HG03354 (cell line): ENCODE measurements around the gene PRTN3.
A peak's percentile ranks its signal among the peaks of the same experiment; 100 is the strongest.

Source experiments
- ATAC-seq: cut with Tn5 transposase; IDR thresholded peaks from one replicate; pipeline ENCODE4 v1.9.1; 2021; ENCODE audit warnings: mild to moderate bottlenecking; ENCODE audit not compliant: unreplicated experiment, poor library complexity, severe bottlenecking

PRTN3 gene

DNA sequence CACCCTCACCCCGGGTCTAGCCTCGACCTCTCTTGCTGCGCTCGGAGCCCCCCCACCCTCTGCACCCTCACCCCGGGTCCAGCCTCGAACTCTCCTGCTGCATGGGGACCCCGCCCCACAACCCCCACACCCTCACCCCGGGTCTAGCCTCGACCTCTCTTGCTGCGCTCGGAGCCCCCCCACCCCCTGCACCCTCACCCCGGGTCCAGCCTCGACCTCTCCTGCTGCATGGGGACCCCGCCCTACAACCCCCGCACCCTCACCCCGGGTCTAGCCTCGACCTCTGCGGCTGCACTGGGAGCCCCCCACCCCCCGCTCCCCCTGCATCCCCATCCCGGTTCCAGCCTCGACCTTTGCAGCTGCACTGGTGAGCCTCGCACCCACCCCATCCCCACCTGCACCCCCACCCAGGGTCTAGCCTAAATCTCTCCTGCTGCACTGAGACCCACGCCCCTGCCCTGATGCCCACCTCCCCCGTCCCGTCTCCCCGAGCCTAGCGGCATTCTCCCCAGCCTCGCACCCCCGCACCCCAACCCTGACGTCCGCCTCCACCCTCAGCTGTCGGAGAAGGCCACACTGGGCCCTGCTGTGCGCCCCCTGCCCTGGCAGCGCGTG lies 20.4 kb downstream of the PRTN3 start:
- no peak for ATAC-seq

DNA sequence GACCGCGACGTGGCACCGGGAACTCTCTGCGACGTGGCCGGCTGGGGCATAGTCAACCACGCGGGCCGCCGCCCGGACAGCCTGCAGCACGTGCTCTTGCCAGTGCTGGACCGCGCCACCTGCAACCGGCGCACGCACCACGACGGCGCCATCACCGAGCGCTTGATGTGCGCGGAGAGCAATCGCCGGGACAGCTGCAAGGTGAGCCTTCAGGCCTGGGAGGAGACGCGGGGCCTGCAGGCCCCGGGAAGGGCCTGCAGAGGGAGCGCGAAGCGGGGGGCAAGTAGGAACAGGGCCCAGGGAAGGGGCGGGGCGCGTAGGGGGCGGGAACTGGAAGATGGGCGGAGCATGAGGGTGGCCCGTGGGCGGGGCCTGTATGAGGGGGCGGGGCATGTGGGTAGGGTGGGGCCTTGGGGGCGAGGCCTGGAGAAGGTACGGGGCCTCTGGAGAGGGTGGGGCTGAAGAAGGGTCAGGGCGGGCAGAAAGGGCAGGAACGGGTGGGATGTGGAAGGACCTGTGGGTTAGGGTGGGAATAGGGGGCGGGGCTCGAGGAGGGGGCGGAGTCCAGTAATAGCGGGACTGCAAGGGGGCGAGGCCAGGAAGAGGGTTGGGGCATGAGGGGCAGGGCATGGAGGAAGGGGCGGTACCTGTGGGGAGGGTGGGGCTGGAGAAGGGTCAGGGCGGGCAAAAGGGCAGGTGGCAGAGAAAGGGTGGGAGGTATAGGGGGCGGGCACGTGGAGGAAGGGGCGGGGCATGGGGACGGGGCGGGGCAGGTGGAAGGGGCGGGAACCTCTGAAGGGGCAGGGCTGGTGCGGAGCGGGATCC lies 21.2 kb downstream of the PRTN3 start:
- no peak for ATAC-seq

DNA sequence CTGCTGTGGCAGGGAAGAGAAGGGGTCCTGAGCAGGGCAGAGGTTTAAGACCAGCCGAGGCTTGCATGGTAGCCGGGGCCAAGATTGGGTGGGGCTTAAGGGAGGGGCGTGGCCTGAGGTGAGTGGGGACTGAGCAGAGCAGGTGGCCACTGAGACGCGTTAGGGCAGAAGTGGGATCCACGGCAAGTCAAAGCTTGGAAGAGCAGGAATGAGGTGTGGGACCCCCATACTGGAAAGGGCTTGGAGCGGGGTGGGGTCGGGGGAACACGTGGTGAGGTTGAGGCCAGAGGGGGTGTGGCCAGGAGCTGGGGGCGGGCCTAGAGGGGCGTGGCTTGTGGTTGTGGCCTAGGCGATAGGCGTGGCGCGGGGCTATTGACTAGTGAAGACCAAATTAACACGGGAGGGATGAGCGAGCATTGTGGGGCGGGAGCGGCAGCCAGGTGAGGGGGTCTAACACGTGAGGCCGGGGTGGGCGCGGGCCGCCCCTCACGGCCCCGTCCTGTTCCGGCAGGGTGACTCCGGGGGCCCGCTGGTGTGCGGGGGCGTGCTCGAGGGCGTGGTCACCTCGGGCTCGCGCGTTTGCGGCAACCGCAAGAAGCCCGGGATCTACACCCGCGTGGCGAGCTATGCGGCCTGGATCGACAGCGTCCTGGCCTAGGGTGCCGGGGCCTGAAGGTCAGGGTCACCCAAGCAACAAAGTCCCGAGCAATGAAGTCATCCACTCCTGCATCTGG lies 21.9 kb downstream of the PRTN3 start:
- no peak for ATAC-seq

DNA sequence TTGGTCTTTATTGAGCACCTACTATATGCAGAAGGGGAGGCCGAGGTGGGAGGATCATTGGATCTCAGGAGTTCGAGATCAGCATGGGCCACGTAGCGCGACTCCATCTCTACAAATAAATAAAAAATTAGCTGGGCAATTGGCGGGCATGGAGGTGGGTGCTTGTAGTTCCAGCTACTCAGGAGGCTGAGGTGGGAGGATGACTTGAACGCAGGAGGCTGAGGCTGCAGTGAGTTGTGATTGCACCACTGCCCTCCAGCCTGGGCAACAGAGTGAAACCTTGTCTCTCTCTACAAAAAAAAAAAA lies 22.5 kb downstream of the PRTN3 start:
- ATAC-seq, result no peak

DNA sequence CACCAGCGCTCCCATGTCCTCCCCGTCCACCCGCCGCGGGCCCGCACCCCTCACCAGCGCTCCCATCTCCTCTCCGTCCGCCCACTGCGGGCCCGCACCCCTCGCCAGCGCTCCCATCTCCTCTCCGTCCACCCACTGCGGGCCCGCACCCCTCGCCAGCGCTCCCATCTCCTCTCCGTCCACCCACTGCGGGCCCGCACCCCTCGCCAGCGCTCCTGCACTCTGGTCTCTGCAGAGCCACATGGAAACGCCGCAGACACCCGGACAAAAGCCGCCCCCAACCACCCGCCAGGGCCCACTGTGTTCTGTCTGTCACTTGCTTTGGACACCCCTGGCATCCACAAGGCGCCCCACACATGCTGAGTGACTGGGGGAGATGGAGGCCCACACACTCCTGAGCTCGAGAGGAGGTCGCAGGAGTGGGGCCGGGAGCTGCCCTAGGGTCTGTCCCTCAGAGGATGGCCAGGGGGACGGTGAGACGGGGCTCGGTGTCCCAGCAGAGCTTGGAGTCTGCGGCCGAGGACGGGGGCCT lies 26.0 kb downstream of the PRTN3 start:
- no peak for ATAC-seq

DNA sequence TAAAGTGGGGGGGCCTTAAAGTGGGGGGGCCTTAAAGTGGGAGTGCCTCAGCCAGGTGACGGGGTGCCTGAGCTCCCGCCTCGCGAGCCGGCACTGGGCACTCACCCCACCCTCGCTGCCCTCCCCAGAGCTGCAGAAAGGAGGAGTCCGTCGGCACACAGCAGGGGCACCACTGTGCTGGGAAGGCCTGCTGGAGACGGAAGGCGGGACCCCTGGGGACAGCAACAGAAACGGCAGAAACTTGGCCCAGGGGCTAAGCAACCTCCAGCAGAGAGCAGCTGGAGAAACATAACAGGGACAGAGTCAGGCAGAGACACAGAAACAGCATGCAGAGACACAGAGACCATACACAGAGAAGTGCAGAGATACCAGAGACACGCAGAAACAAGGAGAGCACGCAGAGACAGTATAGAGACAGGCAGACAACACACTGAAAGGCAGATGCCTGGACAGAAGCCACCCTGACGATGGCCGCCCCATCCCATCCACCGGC lies 26.5 kb downstream of the PRTN3 start:
- ATAC-seq, result no peak

DNA sequence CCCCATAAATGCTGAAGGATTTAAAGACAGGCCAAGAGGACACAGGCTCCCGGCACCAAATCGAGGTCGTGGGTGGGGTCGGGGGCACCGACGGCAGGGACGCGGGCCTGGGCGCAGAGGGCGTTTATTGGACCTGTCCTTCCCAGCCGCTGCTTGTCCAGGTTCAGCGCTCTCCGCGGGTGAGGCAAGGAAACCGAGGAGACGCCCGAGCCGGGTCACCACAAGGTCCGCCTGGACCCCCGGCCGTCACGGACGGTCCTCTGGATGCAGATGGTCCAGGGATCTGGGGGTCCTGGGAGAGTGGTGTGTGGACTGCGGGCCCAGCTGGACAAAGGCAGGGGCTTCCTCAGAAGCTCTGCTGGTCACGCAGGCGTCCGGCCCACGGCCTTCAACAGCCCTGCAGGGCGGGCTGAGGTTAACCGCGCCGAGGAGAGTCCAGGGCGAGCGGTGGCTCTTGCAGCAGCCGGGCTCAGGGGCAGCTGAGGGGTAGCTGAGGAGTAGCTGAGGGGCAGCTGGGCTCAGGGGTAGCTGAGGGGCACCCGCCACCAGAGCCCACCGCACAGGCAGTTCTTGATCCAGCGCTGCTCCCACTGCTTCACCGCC lies 27.2 kb downstream of the PRTN3 start:
- ATAC-seq, result no peak

DNA sequence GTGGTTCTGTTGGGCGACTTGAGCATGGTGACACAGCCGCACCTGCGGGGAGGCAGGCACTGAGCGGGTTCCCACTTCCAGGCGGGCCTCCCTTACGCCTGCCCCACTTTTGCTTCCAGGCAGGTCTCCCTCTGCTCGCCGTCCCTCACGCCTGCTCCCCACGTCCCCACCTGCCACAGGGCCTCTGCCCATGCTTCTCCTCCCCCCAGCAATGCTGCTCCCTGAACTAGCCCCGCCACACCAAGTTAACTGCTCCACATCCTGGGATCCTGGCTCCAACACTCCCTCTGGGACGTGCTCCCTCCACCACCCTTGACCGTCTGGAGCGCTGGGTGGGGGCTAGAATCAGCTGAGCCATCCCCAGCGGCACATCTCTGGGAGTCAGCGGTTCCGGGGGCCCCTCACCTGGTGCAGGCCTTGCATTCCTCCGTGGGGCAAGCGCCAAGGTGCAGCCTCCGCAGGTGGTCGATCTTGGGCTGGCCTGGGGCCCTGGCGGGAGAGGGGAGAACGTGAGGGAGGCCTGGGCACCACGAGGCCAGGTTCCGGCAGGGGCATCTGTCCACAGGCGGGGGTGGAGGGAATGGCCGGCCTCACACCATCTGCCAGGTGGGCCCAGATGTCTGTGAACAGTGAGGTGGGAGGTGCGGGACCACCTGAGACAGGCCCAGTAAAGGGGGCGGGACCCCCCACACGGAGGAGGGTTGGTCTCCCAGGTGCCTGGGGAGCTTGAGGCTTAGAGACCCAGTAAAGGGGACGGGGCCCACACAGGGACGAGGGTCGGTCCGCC lies 27.9 kb downstream of the PRTN3 start:
- no peak for ATAC-seq

DNA sequence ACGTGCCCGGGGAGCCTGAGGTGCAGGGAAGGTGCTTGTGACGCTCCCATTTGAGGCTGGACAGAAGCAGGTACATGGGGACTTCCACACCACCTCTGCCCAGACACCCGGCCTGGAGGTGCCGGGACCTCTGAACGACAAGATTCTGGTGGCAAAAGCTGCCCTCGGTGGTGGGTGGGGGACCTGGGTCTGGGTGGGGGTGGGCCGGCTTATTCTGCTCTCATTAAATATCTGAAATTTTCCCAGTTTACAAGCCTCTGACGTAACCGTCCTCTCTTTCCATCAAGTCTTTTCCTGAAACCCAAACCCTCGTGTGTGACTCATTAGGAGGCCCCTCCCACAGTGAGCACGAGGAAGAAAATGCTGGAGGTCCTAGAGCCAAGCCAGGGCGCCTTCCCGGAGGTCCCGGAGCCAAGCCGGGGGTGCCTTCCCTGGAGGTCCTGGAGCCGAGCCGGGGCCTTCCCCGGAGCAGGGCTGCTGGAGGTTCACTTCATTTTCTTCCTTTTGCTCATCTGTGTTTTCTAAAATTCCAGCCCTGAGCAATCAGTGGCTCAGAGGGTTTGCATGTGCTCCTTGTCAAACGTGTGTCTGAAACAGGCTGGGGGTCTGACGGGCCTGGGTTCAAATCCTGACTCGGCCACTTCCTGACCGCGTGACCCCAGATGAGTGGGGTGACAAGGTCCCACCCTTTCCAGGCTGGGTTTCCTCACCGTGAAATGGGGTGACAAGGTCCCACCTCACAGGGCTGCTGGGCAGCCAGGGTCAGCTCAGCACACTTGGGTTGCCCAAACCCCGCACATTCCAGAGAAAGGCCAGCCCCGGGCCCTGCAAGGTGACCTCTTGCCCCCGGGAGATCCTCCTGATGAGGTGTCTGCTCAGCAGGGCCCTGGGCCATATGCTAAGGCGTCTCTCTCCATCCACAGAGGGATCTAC lies 28.7 kb downstream of the PRTN3 start:
- no peak for ATAC-seq

DNA sequence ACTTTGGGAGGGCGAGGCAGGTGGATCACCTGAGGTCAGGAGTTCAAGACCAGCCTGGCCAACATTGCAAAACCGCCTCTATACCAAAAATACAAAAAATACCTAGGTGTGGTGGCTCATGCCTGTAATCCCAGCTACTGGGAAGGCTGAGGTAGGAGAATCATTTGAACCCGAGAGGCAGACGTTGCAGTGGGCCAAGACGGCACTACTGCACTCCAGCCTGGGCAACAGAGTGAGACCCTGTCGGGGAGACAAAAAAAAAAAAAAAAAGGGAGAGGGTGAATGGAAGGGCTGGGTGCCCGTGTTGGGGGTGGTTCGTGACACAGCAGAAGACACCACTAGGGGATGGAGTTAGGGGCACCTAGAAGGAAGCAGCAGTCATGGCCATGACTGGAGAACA lies 29.5 kb downstream of the PRTN3 start:
- no peak for ATAC-seq

DNA sequence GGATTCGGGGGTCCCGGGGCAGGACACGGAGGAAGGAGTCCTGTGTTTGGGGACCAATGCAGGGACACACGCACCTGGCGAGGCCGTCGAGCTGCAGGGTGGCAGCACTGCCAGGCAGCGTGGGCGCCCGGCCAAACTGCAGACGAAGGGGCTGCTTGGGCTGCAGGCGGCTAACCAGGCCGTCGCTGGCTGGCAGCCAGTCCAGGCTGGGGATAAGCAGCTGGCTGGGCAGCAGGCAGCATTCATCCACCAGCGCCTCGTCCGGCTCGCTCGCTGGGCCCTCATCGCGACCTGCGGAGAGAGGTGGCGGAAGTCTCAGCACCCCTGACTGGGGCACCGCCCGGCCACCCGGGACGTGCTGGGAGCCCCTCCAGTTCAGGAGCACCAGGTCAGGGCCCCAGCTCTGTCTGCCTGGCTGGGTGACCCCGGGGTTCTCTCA lies 30.2 kb downstream of the PRTN3 start:
- no peak for ATAC-seq

DNA sequence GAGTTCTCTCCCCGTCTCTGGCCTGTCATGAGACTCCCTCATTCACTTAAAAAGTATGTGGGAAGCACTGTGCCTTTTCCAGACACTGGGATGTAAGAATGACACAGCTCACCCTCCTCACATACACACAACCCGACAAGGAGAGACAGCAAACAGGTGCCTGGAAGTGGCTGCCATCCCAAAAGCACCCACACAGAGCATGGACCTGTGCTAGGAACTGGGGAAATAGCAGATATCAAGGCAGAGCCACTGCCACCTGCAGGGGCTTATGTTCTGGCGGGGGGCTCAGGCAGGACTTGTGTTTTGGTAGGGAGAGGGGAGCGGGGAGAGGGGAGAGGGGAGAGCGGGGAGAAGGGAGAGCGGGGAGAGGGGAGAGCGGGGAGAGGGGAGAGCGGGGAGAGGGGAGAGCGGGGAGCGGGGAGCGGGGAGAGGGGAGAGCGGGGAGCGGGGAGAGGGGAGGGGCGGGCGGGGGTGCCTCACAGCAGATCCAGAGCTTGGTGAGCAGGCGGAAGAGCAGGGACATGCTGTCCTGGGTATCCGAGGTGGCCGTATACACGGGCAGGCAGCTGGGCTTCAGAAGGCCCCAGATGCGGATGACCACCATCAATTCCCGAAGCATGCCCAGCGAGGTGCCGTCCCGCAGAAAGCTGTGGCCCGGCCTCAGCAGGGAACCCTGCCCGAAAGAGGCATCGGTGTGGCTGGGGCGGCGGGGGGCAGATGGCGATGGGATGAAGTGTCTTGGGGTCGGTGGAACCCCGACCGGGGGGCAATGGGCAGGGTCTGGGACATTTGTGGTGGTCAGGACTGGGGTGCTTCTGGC lies 30.9 kb downstream of the PRTN3 start:
- ATAC-seq, result peak; percentile 11

DNA sequence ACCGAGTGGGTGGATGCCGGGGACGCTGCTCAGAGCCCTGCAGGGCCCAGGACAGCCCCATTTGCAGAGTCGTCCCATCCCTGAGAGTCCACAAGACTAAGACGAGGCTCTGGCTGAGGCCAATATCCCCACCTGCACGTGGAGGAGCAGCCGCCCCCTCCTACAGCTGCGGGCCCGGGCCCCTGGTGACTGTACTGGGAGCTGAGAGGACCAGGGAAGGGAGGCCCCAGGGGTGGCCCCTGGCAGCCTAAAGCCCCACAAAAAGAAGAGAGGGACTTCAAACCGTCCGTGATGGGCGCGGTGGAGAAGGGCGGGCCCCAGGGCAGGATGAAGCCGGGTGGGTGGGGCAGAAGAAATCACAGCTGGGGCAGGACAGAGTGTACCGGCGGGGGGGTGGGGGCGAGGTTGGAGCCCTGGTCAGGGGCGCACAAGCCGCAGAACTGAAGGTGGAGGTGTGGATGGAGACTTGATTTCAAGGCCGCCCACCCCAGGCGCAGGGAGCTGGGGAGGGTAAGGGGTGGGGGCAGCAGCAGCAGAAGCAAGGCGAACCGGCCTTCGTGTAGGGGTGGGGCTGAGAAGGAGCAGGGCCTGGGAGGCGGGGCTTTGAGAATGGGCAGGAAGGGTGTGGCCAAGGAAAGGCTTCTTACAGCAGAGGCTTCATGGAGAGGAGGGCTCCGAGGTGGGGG lies 31.6 kb downstream of the PRTN3 start:
- peak; percentile 52 for ATAC-seq

DNA sequence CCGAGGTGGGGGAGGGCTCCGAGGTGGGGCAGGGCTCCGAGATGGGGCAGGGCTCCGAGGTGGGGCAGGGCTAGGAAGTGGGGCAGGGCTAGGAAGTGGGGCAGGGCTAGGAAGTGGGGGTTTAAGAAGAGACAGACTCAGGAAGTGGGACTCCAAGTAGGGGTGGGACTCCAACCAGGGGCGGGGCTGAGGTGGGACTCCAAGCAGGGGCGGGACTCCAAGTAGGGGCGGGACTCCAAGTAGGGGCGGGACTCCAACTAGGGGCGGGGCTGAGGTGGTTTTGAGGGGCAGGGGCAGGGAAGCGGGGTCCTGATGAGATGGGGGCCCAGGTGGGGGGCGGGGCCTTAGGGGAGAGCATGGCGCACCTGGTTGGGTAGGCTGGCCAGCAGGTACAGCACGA lies 32.3 kb downstream of the PRTN3 start:
- no peak for ATAC-seq

DNA sequence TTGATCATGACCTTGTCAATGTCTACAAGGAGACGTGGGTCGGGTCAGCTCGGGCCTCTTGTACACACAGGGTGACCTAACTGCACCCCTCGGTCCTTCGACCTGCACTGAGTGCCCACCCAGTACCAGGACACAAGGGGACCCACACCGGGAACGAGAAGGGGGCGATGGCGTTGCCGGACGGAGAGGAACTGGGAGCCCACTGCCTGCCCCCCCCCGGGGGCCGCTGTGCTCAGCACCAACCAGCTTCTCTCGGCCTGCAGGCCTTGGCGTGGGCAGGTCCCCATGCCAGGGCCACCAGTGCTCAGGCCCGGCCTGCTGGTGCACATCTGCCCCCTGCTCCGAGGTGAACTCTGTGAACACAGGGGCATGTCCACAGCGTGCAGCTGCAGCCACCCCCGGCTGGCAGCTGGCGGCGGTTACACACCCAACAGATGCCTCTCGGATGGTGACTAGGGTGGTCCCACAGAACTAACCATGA lies 32.8 kb downstream of the PRTN3 start:
- no peak for ATAC-seq

DNA sequence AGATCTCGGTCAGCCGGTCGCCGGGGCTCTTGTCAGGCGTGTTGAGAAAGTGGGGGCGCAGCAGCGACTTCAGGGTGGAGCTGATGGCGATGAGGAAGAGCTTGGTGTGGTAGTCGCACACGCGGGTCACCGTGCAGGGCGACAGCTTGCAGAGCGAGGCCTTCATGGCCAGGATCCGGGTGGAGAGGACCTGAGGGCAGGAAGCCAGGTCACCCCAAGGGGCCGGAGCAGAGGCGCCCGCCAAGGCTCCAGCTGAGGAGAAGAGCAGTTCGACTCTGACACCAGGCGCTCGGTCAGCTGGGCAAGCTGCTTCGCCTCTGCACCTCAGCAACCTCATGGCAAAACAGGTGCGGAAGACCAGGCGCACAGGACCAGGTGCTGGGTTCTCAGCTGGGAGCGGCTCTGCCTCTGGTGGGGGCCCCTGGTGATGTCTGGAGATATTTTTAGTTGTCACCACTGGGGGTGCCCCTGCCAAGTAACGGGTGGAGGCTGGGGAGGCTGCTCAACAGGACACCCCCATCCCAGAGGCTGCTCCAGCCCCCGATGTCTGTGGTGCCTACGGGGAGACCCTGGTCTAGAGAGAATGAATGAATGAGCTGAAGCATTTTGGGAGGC lies 34.6 kb downstream of the PRTN3 start:
- ATAC-seq, result no peak
